K562 (cell line): ENCODE measurements around the gene TNFAIP3. TPM values are rescaled to one million over a fixed set of nuclear protein-coding genes. Genes with fewer than 3 reads are reported as not detected.

Experiments
- ATF1 ChIP-seq, 2 experiments: fragments of 450-650 bp in 1 of 2; IDR thresholded peaks; 2 replicates each; pipeline ENCODE4 v1.6.1; 2016; ENCODE audit warnings: missing compliant biosample characterization in 1 of 2, missing genetic modification characterization in 1 of 2
- ATF4 ChIP-seq: fragments of 450-650 bp; formaldehyde crosslinking; IDR thresholded peaks from 2 replicates; pipeline ENCODE4 v1.4.0; 2022; ENCODE audit warnings: mild to moderate bottlenecking, moderate library complexity
- ERF ChIP-seq: fragments of 450-650 bp; formaldehyde crosslinking; IDR thresholded peaks from 2 replicates; pipeline ENCODE4 v1.4.0; 2020; ENCODE audit warnings: mild to moderate bottlenecking, mixed read lengths
- ETS1 ChIP-seq: conservative IDR thresholded peaks from 2 replicates; pipeline ENCODE4 v1.6.1; 2011; ENCODE audit warnings: low read depth, mild to moderate bottlenecking, low read length; ENCODE audit not compliant: control insufficient read depth
- FOXM1 ChIP-seq, 2 experiments: fragments of 450-650 bp in 1 of 2; sonication (generic) in 1 of 2; formaldehyde crosslinking in 1 of 2; IDR thresholded peaks; 2 replicates each; pipeline versions ENCODE4 v1.6.1 to v1.9.0; 2017 to 2022; ENCODE audit warnings: low read depth in 2 of 2, mild to moderate bottlenecking in 2 of 2, missing genetic modification reagents in 1 of 2, moderate library complexity in 1 of 2
- HNRNPL ChIP-seq: fragments of 200-400 bp; formaldehyde crosslinking; IDR thresholded peaks from 2 replicates; pipeline ENCODE4 v1.6.1; 2017; ENCODE audit warnings: low read depth, mild to moderate bottlenecking, low read length
- HNRNPLL ChIP-seq: fragments of 200-400 bp; formaldehyde crosslinking; IDR thresholded peaks from 2 replicates; pipeline ENCODE4 v1.6.1; 2017; ENCODE audit warnings: low read length, low read depth, mild to moderate bottlenecking; ENCODE audit not compliant: poor library complexity, severe bottlenecking
- JUN ChIP-seq, 2 experiments: sonication (generic) in 1 of 2; formaldehyde crosslinking in 1 of 2; IDR thresholded peaks; 2 replicates each; pipeline versions ENCODE4 v1.6.1 to v1.8.0; 2012 to 2022; ENCODE audit warnings: borderline replicate concordance in 2 of 2, mild to moderate bottlenecking in 2 of 2, improper control_type of control experiment in 1 of 2, low read depth in 1 of 2, low read length in 1 of 2, missing genetic modification reagents in 1 of 2
- MYC ChIP-seq, 2 experiments: fragments of 250-450 bp in 1 of 2; sonication (Bioruptor Pico) in 1 of 2; IDR thresholded peaks; 2 replicates each; pipeline versions ENCODE4 v1.5.1 to v1.6.1; 2012 to 2021; ENCODE audit warnings: low read depth in 2 of 2, borderline replicate concordance in 1 of 2, improper control_type of control experiment in 1 of 2, low read length in 1 of 2, mild to moderate bottlenecking in 1 of 2, moderate library complexity in 1 of 2
- PHF8 ChIP-seq: fragments of 200-600 bp; sonication (generic); IDR thresholded peaks from 2 replicates; pipeline ENCODE4 v1.6.1; 2012; ENCODE audit warnings: mixed run types, mild to moderate bottlenecking, inconsistent platforms, low read length, moderate library complexity, borderline replicate concordance
- PML ChIP-seq: IDR thresholded peaks from 2 replicates; pipeline ENCODE4 v1.6.1; 2012; ENCODE audit warnings: low read length, inconsistent platforms
- POLR2AphosphoS5 ChIP-seq: IDR thresholded peaks from 2 replicates; pipeline ENCODE4 v1.6.1; 2011; ENCODE audit warnings: mild to moderate bottlenecking, low read depth, low read length, moderate library complexity; ENCODE audit not compliant: control insufficient read depth, insufficient read depth
- POLR2G ChIP-seq: fragments of 200-400 bp; formaldehyde crosslinking; IDR thresholded peaks from 2 replicates; pipeline ENCODE4 v1.6.1; 2017; ENCODE audit warnings: low read depth, mild to moderate bottlenecking, antibody characterized with exemption, low read length, moderate library complexity
- RBM14 ChIP-seq: fragments of 200-400 bp; formaldehyde crosslinking; IDR thresholded peaks from 2 replicates; pipeline ENCODE4 v1.6.1; 2018; ENCODE audit warnings: low read depth, mild to moderate bottlenecking, low read length, moderate library complexity, borderline replicate concordance; ENCODE audit not compliant: insufficient read depth
- SMAD4 ChIP-seq: fragments of 250-450 bp; sonication (Bioruptor Pico); conservative IDR thresholded peaks from 2 replicates; pipeline ENCODE4 v1.8.0; 2021; ENCODE audit warnings: inconsistent platforms, mild to moderate bottlenecking, moderate library complexity
- SMARCC2 ChIP-seq: fragments of 450-650 bp; IDR thresholded peaks from 2 replicates; pipeline ENCODE4 v1.6.1; 2017; ENCODE audit warnings: antibody characterized with exemption, moderate library complexity, mild to moderate bottlenecking, low read depth
- SOX6 ChIP-seq: fragments of 450-650 bp; IDR thresholded peaks from 2 replicates; pipeline ENCODE4 v1.6.1; 2014; ENCODE audit warnings: mild to moderate bottlenecking
- THAP7 ChIP-seq: fragments of 250-450 bp; sonication (Bioruptor Pico); IDR thresholded peaks from 2 replicates; pipeline ENCODE4 v1.5.0; 2021
- ZNF583 ChIP-seq: fragments of 250-450 bp; sonication (Bioruptor Pico); IDR thresholded peaks from 2 replicates; pipeline ENCODE4 v1.4.0; 2020
- ZNF707 ChIP-seq: fragments of 250-450 bp; sonication (Bioruptor Pico); conservative IDR thresholded peaks from 2 replicates; pipeline ENCODE4 v1.8.0; 2022; ENCODE audit warnings: inconsistent platforms, mild to moderate bottlenecking, moderate library complexity
- ZNF717 ChIP-seq: fragments of 250-450 bp; sonication (Bioruptor Pico); IDR thresholded peaks from 2 replicates; pipeline ENCODE4 v1.5.0; 2021
- polyA plus RNA-seq, 8 experiments: library from polyadenylated mRNA; depleted of rRNA in 4 of 8; stranded (reverse) in 5 of 8; unstranded in 3 of 8; fragments of >200 nt; fragmentation: Nextera tagmentation in 2 of 8; fragmentation: Illumina TruSeq in 1 of 8; extraction: Ambion mirVana in 2 of 8; extraction: Trizol in 1 of 8; gene quantifications; 2 replicates each; pipeline versions ENCODE4 v1.2.1 to v1.2.3, GENCODE V29; 2011 to 2014; ENCODE audit warnings: inconsistent platforms in 1 of 8, missing spikeins in 1 of 8
- total RNA-seq, 7 experiments: library from RNA; depleted of rRNA in 6 of 7; stranded (reverse); fragments of >200 nt in 6 of 7; fragmentation: Illumina TruSeq in 2 of 7; extraction: Trizol in 2 of 7; gene quantifications; 2 replicates each; pipeline versions ENCODE4 v1.2.1 to v1.2.3, GENCODE V29; 2011 to 2021; ENCODE audit warnings: low replicate concordance in 1 of 7

TNFAIP3 gene
- total and polyA plus RNA-seq, 9 of the 15 experiments (the other 6 are each of a cell fraction or from before 2014, with no cell fraction given), result 0.79 to 17.0 (median 6.4) TPM

- TF ChIP-seq THAP7 (CRISPR knock-in tag) (0 out of 2 replicates have a peak, but pooled peaks have one; percentile 32), HNRNPL (0 out of 2 replicates have a peak, but pooled peaks have one; percentile 19), ETS1 (peak; percentile 31; the same call in 1 of the 2 replicates), ATF1 (CRISPR knock-in tag; IDR thresholded peaks at IDR 0.05) (no peak), ATF1 (tag; IDR thresholded peaks at IDR 0.05) (peak; percentile 47), SOX6 (peak; percentile 22; the same call in 1 of the 2 replicates), ZNF717 (CRISPR knock-in tag) (no peak), ZNF707 (no peak), JUN (IDR thresholded peaks at IDR 0.05; ENCODE audit: borderline replicate concordance, low read depth, low read length) (peak; percentile 86), JUN (CRISPR knock-in tag; IDR thresholded peaks at IDR 0.05; ENCODE audit: borderline replicate concordance) (peak; percentile 72; the same call in 1 of the 2 replicates), POLR2AphosphoS5 (peak; percentile 54), HNRNPLL (peak; percentile 88), POLR2G (peak; percentile 88), SMAD4 (peak; percentile 72), PHF8 (peak; percentile 63; the same call in 1 of the 2 replicates), MYC (IDR thresholded peaks at IDR 0.05; ENCODE audit: low read depth, low read length) (peak; percentile 69; the same call in 1 of the 2 replicates), MYC (CRISPR knock-in tag; IDR thresholded peaks at IDR 0.05; ENCODE audit: borderline replicate concordance, low read depth) (no peak), ZNF583 (peak; percentile 44; the same call in 1 of the 2 replicates), FOXM1 (IDR thresholded peaks at IDR 0.05; ENCODE audit: low read depth) (no peak), FOXM1 (CRISPR knock-in tag; IDR thresholded peaks at IDR 0.05; ENCODE audit: low read depth) (peak; percentile 27; the same call in 1 of the 2 replicates), SMARCC2 (no peak), PML (0 out of 2 replicates have a peak, but pooled peaks have one; percentile 11), ATF4 (no peak), RBM14 (0 out of 2 replicates have a peak, but pooled peaks have one; percentile 34), ERF (0 out of 2 replicates have a peak, but pooled peaks have one; percentile 60)
Observed at GRCh38 chr6:137866914-137867684, at the start of gene TNFAIP3 (continued).
